HG03025 (cell line): Measurements from ENCODE around the gene SLC23A1.
"Not testable (repeated sequence)": the region's sequence is repeated elsewhere in the genome, so short reads cannot be mapped to it uniquely, and the experiment has no call there.

Experiments
- ATAC-seq: cut with Tn5 transposase; IDR thresholded peaks from one replicate; pipeline ENCODE4 v1.9.1; 2021; ENCODE audit warnings: mild to moderate bottlenecking, moderate library complexity; ENCODE audit not compliant: unreplicated experiment, low FRiP score

The SLC23A1 gene

GRCh38 chr5:139390639-139391569, 7.8 kb upstream of the SLC23A1 start:
- ATAC-seq = no peak

- ATAC-seq = peak; percentile 38
Measured at GRCh38 chr5:139389701-139390638, 6.9 kb upstream of the SLC23A1 start, which contains the start of gene MZB1. Gene MZB1, minus strand, starts transcription at chr5:139389913. Its CDS starts 57 bp downstream, at chr5:139389856.

- no peak for ATAC-seq
Measured at GRCh38 chr5:139388198-139388821, 5.2 kb upstream of the SLC23A1 start.

- ATAC-seq = no peak
Measured at GRCh38 chr5:139387611-139388197, 4.6 kb upstream of the SLC23A1 start.

GRCh38 chr5:139386956-139387355, 3.9 kb upstream of the SLC23A1 start:
- ATAC-seq = not testable (repeated sequence)

GRCh38 chr5:139386050-139386438, 2.9 kb upstream of the SLC23A1 start:
- ATAC-seq = no peak

- no peak for ATAC-seq
Measured at GRCh38 chr5:139385061-139386049, 2.3 kb upstream of the SLC23A1 start.

GRCh38 chr5:139384591-139385051, 1.5 kb upstream of the SLC23A1 start:
- ATAC-seq = no peak

GRCh38 chr5:139383993-139384590, 995 bp upstream of the SLC23A1 start:
- no peak for ATAC-seq

- ATAC-seq = no peak
Measured at GRCh38 chr5:139382807-139383206, 290 bp downstream of the SLC23A1 start.

- no peak for ATAC-seq
Measured at GRCh38 chr5:139381837-139382761, 998 bp downstream of the SLC23A1 start.

GRCh38 chr5:139379626-139380449, 3.3 kb downstream of the SLC23A1 start:
- no peak for ATAC-seq

- ATAC-seq = no peak
Measured at GRCh38 chr5:139378941-139379361, 4.1 kb downstream of the SLC23A1 start.

- no peak for ATAC-seq
Measured at GRCh38 chr5:139378101-139378825, 4.8 kb downstream of the SLC23A1 start.

GRCh38 chr5:139377226-139377625, 5.9 kb downstream of the SLC23A1 start:
- ATAC-seq = no peak

- ATAC-seq = no peak
Measured at GRCh38 chr5:139376364-139376763, 6.7 kb downstream of the SLC23A1 start.
